Right lobe of liver (tissue), 6 donors: ENCODE data around the gene MBLAC1. TPM values are rescaled to one million over a fixed set of nuclear protein-coding genes. Genes with fewer than 3 reads are reported as not detected.

Experiments
- ATAC-seq, 4 donors: fragments of 200-7000 bp; cut with Tn5 transposase; one replicate each; pipeline ENCODE4 v1.9.1; 2020; ENCODE audit warnings: mild to moderate bottlenecking in 4 of 4, moderate library complexity in 4 of 4
- DNase-seq, 3 donors: peaks; one replicate each; pipeline ENCODE4 v3.0.0-alpha.2; 2020
- H3K27ac ChIP-seq, 3 donors: fragments of 200-600 bp; one replicate each; pipeline ENCODE4 v1.8.0; 2022
- H3K27me3 ChIP-seq, 2 donors: fragments of 200-600 bp; one replicate each; pipeline ENCODE4 v1.8.0; 2022
- H3K36me3 ChIP-seq, 4 donors: fragments of 200-600 bp; sonication (generic) in 1 of 4; one replicate each; pipeline versions ENCODE4 v1.5.1 to v1.8.0; 2017 to 2022; ENCODE audit warnings: control low read depth in 1 of 4
- H3K4me1 ChIP-seq, 4 donors: fragments of 200-600 bp; sonication (generic) in 1 of 4; one replicate each; pipeline versions ENCODE4 v1.5.1 to v1.8.0; 2017 to 2022; ENCODE audit warnings: control low read depth in 1 of 4
- H3K4me3 ChIP-seq, 3 donors: fragments of 200-600 bp; one replicate each; pipeline ENCODE4 v1.8.0; 2022
- H3K9me3 ChIP-seq, 4 donors: fragments of 200-600 bp; sonication (generic) in 1 of 4; one replicate each; pipeline versions ENCODE4 v1.5.1 to v1.8.0; 2017 to 2022; ENCODE audit warnings: control low read depth in 1 of 4
- POLR2A ChIP-seq: fragments of 450-650 bp; IDR thresholded peaks from one replicate; pipeline ENCODE4 v1.6.1; 2017; ENCODE audit warnings: antibody characterized with exemption, mild to moderate bottlenecking
- WGBS: methylation state at CpG from one replicate; pipeline ENCODE4 v1.1.6; 2018; ENCODE audit warnings: low coverage, low lambda C conversion rate; ENCODE audit not compliant: insufficient coverage; ENCODE audit errors: missing lambda C conversion rate; 5-methylcytosine and 5-hydroxymethylcytosine counted together
- intact Hi-C, 2 donors: fragments of 100-400 bp; cut with DNase I; formaldehyde crosslinking; loops; one replicate each; pipeline versions ENCODE4 v1.11.2 to v1.14.1; 2022
- total RNA-seq, 6 experiments: library from RNA; depleted of rRNA in 2 of 6; stranded (reverse); fragments of >200 nt in 2 of 6; fragmentation: NEBNext Ultra II Directional in 3 of 6; extraction: Animal tissue kit (Norgen Biotek cat#: 25700) in 3 of 6; gene quantifications; one replicate each; pipeline versions ENCODE4 v1.1.0 to v1.2.4, GENCODE V29; 2016 to 2023
- TF ChIP-seq, protein P1 (sequence below), 4 donors: fragments of 200-600 bp in 3 of 4; fragments of 450-650 bp in 1 of 4; IDR thresholded peaks; one replicate each; pipeline versions ENCODE4 v1.5.1 to v1.8.0; 2016 to 2022; ENCODE audit warnings: antibody characterized with exemption in 4 of 4, mild to moderate bottlenecking in 2 of 4
- donor health status: DM: no; HTN: yes; CAD: no.
- donor health status: DM: no; HTN: no; CAD: no.
- donor health status: DM: no; HTN: no; CAD: no.
- donor health status: DM: no; HTN: yes; CAD: no.
- donor health status: DM: no; HTN: yes; CAD: no.

The MBLAC1 gene
- total RNA-seq, 6 experiments from 2014 or later = 0.35 to 2.7 (median 1.1) TPM

DNA sequence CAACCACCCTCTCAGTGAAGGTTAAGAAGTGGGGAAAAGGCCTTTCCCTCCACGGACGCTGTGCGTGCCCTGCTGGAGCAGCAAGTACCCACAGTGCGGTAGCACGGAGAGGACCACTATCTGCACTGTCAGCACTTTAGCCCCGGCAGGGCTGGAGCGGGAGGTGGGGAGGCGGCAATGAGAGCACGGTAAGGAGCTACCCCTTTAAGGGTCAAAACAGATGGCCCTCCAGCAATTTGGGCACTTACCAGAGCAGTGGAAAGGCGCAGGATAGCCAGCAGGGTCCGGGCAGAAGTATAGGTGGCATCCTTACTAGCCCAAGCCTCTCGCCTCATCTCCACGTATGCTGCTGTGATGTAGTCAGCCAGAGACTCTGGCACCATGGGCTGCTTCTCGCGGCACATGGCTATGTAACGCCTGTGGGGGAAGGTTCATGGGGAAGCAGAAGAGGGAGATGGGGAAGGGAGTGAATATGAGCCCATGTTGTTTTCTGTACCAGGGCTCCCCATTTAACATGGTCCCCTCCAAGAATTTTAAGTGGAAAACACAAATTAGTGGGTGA, 32.8 kb upstream of the MBLAC1 start:
- TF ChIP-seq POLR2A = no peak
- TF ChIP-seq, protein P1, sequence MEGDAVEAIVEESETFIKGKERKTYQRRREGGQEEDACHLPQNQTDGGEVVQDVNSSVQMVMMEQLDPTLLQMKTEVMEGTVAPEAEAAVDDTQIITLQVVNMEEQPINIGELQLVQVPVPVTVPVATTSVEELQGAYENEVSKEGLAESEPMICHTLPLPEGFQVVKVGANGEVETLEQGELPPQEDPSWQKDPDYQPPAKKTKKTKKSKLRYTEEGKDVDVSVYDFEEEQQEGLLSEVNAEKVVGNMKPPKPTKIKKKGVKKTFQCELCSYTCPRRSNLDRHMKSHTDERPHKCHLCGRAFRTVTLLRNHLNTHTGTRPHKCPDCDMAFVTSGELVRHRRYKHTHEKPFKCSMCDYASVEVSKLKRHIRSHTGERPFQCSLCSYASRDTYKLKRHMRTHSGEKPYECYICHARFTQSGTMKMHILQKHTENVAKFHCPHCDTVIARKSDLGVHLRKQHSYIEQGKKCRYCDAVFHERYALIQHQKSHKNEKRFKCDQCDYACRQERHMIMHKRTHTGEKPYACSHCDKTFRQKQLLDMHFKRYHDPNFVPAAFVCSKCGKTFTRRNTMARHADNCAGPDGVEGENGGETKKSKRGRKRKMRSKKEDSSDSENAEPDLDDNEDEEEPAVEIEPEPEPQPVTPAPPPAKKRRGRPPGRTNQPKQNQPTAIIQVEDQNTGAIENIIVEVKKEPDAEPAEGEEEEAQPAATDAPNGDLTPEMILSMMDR (IDR thresholded peaks at IDR 0.05) = no peak
- H3K36me3 ChIP-seq = peaks cover 8 to 87% (median 52%) of the 10 kb centered on the region in 4 donors

DNA sequence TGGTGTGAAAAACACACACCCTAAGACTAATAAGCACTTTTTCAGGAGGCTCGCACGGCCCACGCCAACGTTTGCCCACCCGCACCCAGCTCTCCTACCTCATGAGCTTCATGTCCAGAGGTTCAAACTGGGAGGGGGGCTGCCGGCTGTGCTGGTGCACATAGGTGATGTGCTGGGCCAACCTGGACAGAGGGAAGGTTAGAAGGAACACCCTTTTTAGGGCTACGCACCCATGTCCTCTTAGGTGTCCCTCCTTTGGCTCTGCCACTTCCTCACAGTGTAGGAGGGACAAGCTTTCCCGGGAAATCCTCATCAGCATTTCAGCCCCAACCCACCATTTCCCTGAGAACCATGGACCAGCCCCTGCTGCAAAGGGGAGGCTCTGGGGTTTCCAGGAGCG, 31.5 kb upstream of the MBLAC1 start:
- TF ChIP-seq POLR2A = no peak
- TF ChIP-seq, protein P1 (IDR thresholded peaks at IDR 0.05) = no peak
- Histone ChIP-seq H3K27me3 (no peaks in the 10 kb centered on the region), H3K9me3 (no peaks in the 10 kb centered on the region), H3K4me1 (peaks cover 0 to 6% (median 0%) of the 10 kb centered on the region in 4 donors), H3K36me3 (peaks cover 8 to 94% (median 55%) of the 10 kb centered on the region in 4 donors), H3K27ac (no peak overlapping the region), H3K4me3 (no peak overlapping the region)
- no peak for ATAC-seq
- no peak for DNase-seq
- WGBS = 84% methylated on average over 4 of the region's 9 CpGs
- intact Hi-C loops = no loop called here

More for the DNA sequence above, 32.8 kb upstream of the MBLAC1 start:
- intact Hi-C loops = no loop called here
- 76% methylated on average over 9 of the region's 16 CpGs for WGBS
- Histone ChIP-seq H3K9me3 (no peaks in the 10 kb centered on the region), H3K27ac (no peak overlapping the region), H3K4me1 (peaks cover 0 to 8% (median 0%) of the 10 kb centered on the region in 4 donors), H3K27me3 (no peaks in the 10 kb centered on the region), H3K4me3 (no peak overlapping the region)
- ATAC-seq (no peak), DNase-seq (no peak)

DNA sequence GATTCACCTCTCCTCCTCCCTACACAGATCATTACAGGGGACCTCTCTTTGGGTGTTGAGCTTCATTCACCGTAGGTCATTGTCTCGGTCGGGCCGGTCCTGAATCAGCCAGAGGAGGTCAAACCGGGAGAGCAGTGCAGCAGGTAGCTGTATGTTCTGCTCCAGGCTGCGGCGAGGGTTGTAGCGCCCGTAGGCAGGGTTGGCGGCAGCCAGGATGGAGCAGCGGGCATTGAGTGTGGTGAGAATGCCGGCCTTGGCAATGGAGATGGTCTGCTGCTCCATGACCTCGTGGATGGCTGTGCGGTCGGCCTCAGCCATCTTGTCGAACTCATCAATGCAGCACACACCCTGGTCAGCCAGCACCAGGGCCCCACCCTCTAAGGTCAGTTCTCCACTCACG, 31.1 kb upstream of the MBLAC1 start:
- 89% methylated on average over 7 of the region's 17 CpGs for WGBS
- peak in 1 of 3 donors; percentile 30 for DNase-seq
- no peak overlapping the region for H3K4me3 ChIP-seq
- H3K27ac ChIP-seq = no peak overlapping the region
- intact Hi-C loops = no loop called here
- peaks cover 0 to 6% (median 0%) of the 10 kb centered on the region in 4 donors for H3K4me1 ChIP-seq
- no peak for ATAC-seq
- no peaks in the 10 kb centered on the region for H3K9me3 ChIP-seq
- H3K36me3 ChIP-seq = peaks cover 8 to 90% (median 53%) of the 10 kb centered on the region in 4 donors
- H3K27me3 ChIP-seq = no peaks in the 10 kb centered on the region
- TF ChIP-seq, protein P1 (IDR thresholded peaks at IDR 0.05) = no peak

DNA sequence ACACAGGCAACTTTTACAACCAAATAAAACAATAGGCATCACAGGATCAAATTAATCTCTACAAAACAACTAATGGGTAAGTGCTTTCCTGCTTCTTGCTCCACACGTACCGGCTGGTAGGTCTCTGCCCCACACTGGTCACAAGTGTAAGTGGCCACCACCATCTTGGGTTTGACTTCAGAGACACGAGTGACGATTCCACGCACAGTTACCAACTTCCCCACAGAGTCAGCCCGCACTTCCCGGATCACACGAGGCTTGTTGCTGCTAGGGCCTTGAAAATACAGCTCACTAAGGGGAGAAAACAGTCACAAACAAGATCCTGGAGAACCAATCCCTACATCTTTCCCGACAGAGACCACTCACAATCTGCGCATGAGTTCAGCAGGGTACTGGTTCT, 27.9 kb upstream of the MBLAC1 start:
- H3K4me3 ChIP-seq = no peak overlapping the region
- no peak for TF ChIP-seq POLR2A
- TF ChIP-seq, protein P1 (IDR thresholded peaks at IDR 0.05) = no peak

More for the DNA sequence above, 27.9 kb upstream of the MBLAC1 start:
- no peaks in the 10 kb centered on the region for H3K9me3 ChIP-seq
- peaks cover 0 to 6% (median 0%) of the 10 kb centered on the region in 4 donors for H3K4me1 ChIP-seq
- 87% methylated on average over 7 of the region's 10 CpGs for WGBS
- no peak overlapping the region for H3K27ac ChIP-seq
- peaks cover 8 to 58% (median 41%) of the 10 kb centered on the region in 4 donors for H3K36me3 ChIP-seq
- DNase-seq = no peak
- H3K27me3 ChIP-seq = no peaks in the 10 kb centered on the region
- intact Hi-C loops = no loop called here
- ATAC-seq = no peak
